GM10847 (cell line): Measurements from ENCODE around the gene SYNE2.

Experiments
- POLR2A ChIP-seq: IDR thresholded peaks from 2 replicates; pipeline ENCODE4 v1.6.1; 2011; ENCODE audit not compliant: insufficient read length; ENCODE audit errors: extremely low read depth

Gene SYNE2

GRCh38 chr14:63905370-63905769 is 52.6 kb downstream of the SYNE2 start:
- no peak for TF ChIP-seq POLR2A

GRCh38 chr14:63908667-63909264 is 56.0 kb downstream of the SYNE2 start:
- TF ChIP-seq POLR2A = no peak

GRCh38 chr14:63909984-63910383 is 57.2 kb downstream of the SYNE2 start:
- no peak for TF ChIP-seq POLR2A

GRCh38 chr14:63910583-63911363 is 58.0 kb downstream of the SYNE2 start:
- no peak for TF ChIP-seq POLR2A

- TF ChIP-seq POLR2A = no peak
Observed at GRCh38 chr14:63911404-63911803, 58.6 kb downstream of the SYNE2 start.

- no peak for TF ChIP-seq POLR2A
Observed at GRCh38 chr14:63912286-63912685, 59.5 kb downstream of the SYNE2 start.

- TF ChIP-seq POLR2A = no peak
Observed at GRCh38 chr14:63918411-63918810, 65.6 kb downstream of the SYNE2 start.

- TF ChIP-seq POLR2A = no peak
Observed at GRCh38 chr14:63922696-63923421, 70.1 kb downstream of the SYNE2 start.

GRCh38 chr14:63923422-63923752 is 70.6 kb downstream of the SYNE2 start:
- no peak for TF ChIP-seq POLR2A

- TF ChIP-seq POLR2A = no peak
Observed at GRCh38 chr14:63924375-63924774, 71.6 kb downstream of the SYNE2 start.

GRCh38 chr14:63926641-63927040 is 73.8 kb downstream of the SYNE2 start:
- no peak for TF ChIP-seq POLR2A

GRCh38 chr14:63928744-63929174 is 76.0 kb downstream of the SYNE2 start:
- TF ChIP-seq POLR2A = no peak

- TF ChIP-seq POLR2A = no peak
Observed at GRCh38 chr14:63933110-63933509, 80.3 kb downstream of the SYNE2 start.

- no peak for TF ChIP-seq POLR2A
Observed at GRCh38 chr14:63933711-63934110, 80.9 kb downstream of the SYNE2 start.

GRCh38 chr14:63938198-63939005 is 85.6 kb downstream of the SYNE2 start:
- no peak for TF ChIP-seq POLR2A

- TF ChIP-seq POLR2A = no peak
Observed at GRCh38 chr14:63939006-63939270, 86.1 kb downstream of the SYNE2 start.
